Loucy (cell line): ENCODE results near the gene LRRK1.

Source experiments
- EZH2phosphoT487 ChIP-seq: fragments of 200-600 bp; IDR thresholded peaks from 2 replicates; pipeline ENCODE4 v1.6.1; 2018; ENCODE audit warnings: antibody characterized with exemption, mild to moderate bottlenecking, moderate library complexity, borderline replicate concordance
- TF ChIP-seq, protein P1 (sequence below): fragments of 200-600 bp; sonication (generic); conservative IDR thresholded peaks from 2 replicates; pipeline ENCODE4 v1.5.1; 2014; ENCODE audit warnings: mild to moderate bottlenecking, antibody characterized with exemption, low read length

DNA sequence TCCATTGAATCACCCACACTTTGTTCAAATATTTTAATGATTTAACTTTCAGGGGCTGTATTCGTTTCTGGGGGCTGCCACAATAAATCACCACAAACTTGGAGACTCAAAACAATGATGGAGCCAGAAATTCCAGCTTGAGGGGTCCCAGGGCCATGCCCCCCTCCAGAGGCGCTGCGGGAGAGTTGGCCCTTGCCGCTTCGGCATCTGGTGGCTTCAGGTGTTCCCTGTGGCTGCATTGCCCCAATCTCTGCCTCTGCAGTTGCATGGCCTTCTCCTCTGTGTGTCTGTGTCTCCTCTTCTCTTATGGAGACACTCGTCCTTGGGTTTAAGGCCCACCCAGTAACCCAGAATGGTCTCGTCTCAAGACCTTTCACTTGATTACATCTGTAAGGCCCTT lies 187.9 kb downstream of the LRRK1 start:
- TF ChIP-seq, protein P1, sequence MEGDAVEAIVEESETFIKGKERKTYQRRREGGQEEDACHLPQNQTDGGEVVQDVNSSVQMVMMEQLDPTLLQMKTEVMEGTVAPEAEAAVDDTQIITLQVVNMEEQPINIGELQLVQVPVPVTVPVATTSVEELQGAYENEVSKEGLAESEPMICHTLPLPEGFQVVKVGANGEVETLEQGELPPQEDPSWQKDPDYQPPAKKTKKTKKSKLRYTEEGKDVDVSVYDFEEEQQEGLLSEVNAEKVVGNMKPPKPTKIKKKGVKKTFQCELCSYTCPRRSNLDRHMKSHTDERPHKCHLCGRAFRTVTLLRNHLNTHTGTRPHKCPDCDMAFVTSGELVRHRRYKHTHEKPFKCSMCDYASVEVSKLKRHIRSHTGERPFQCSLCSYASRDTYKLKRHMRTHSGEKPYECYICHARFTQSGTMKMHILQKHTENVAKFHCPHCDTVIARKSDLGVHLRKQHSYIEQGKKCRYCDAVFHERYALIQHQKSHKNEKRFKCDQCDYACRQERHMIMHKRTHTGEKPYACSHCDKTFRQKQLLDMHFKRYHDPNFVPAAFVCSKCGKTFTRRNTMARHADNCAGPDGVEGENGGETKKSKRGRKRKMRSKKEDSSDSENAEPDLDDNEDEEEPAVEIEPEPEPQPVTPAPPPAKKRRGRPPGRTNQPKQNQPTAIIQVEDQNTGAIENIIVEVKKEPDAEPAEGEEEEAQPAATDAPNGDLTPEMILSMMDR = no peak
- no peak for TF ChIP-seq EZH2phosphoT487
